SU-DHL-6 (cell line): ENCODE results near the gene DNMBP.
"Not testable (repeated sequence)": the region's sequence is repeated elsewhere in the genome, so short reads cannot be mapped to it uniquely, and the experiment has no call there.

Experiments used
- H2AFZ ChIP-seq: fragments of 200-600 bp; sonication (generic); 2 replicates; pipeline ENCODE4 v1.6.1; 2014; ENCODE audit warnings: low read depth, mild to moderate bottlenecking, moderate library complexity, mixed read lengths, antibody characterized with exemption, low read length; ENCODE audit not compliant: severe bottlenecking
- H3F3A ChIP-seq: fragments of 200-600 bp; shearing (Covaris generic); 2 replicates; pipeline ENCODE4 v1.6.0; 2016; ENCODE audit warnings: antibody characterized with exemption, mild to moderate bottlenecking; ENCODE audit not compliant: insufficient read depth
- H3K27ac ChIP-seq: fragments of 200-600 bp; sonication (generic); 2 replicates; pipeline ENCODE4 v1.5.1; 2016; ENCODE audit warnings: low read depth, mild to moderate bottlenecking, low read length, moderate library complexity, mixed read lengths
- H3K27me3 ChIP-seq: fragments of 200-600 bp; sonication (generic), shearing (Covaris generic); 2 replicates; pipeline ENCODE4 v1.6.0; 2014; ENCODE audit warnings: mild to moderate bottlenecking, low read length
- H3K36me3 ChIP-seq: fragments of 200-600 bp; sonication (generic); 2 replicates; pipeline ENCODE4 v1.6.1; 2014; ENCODE audit warnings: mild to moderate bottlenecking, low read length, mixed read lengths
- H3K4me2 ChIP-seq: fragments of 300-600, 200-600 bp; shearing (Covaris generic), sonication (generic); 2 replicates; pipeline ENCODE4 v1.6.0; 2014; ENCODE audit warnings: low read length, low read depth, mild to moderate bottlenecking; ENCODE audit not compliant: poor library complexity, severe bottlenecking
- H3K4me3 ChIP-seq: fragments of 200-600 bp; sonication (generic); 2 replicates; pipeline ENCODE4 v1.5.1; 2014; ENCODE audit warnings: antibody characterized with exemption, low read length, mild to moderate bottlenecking, mixed read lengths; ENCODE audit not compliant: insufficient read depth, poor library complexity, severe bottlenecking
- H3K79me2 ChIP-seq: fragments of 200-600 bp; sonication (generic); 2 replicates; pipeline ENCODE4 v1.6.1; 2014; ENCODE audit warnings: mild to moderate bottlenecking, low read length, moderate library complexity; ENCODE audit not compliant: insufficient read depth
- H3K9ac ChIP-seq: fragments of 200-600 bp; sonication (generic); 2 replicates; pipeline ENCODE4 v1.7.0; 2014; ENCODE audit warnings: mild to moderate bottlenecking, low read length
- H3K9me2 ChIP-seq: fragments of 200-600 bp; sonication (generic); replicated peaks from 2 replicates; pipeline ENCODE4 v1.6.1; 2014; ENCODE audit warnings: low read length; ENCODE audit not compliant: insufficient read depth
- H3K9me3 ChIP-seq: fragments of 200-600 bp; sonication (generic); 2 replicates; pipeline ENCODE4 v1.6.1; 2014; ENCODE audit warnings: low read length, mixed read lengths; ENCODE audit not compliant: insufficient read depth
- H4K20me1 ChIP-seq: fragments of 200-600 bp; sonication (generic); 2 replicates; pipeline ENCODE4 v1.6.1; 2014; ENCODE audit warnings: low read depth, mild to moderate bottlenecking, antibody characterized with exemption, low read length, moderate library complexity, mixed read lengths
- CTCF ChIP-seq: fragments of 200-600 bp; sonication (generic); IDR thresholded peaks from one replicate; pipeline ENCODE4 v1.5.1; 2017; ENCODE audit warnings: antibody characterized with exemption, mild to moderate bottlenecking, low read length, moderate library complexity; ENCODE audit not compliant: insufficient read depth, poor library complexity, severe bottlenecking
- EZH2phosphoT487 ChIP-seq: fragments of 200-600 bp; sonication (generic), shearing (Covaris generic); conservative IDR thresholded peaks from 2 replicates; pipeline ENCODE4 v1.6.1; 2018; ENCODE audit warnings: mild to moderate bottlenecking, antibody characterized with exemption, low read length, moderate library complexity, mixed read lengths

The DNMBP gene

GRCh38 chr10:100014071-100014762, 4.5 kb upstream of the DNMBP start:
- Histone ChIP-seq H3K9me3 (no peaks in the 10 kb centered on the region), H3K9ac (0 out of 2 replicates have a peak overlapping the region, but pooled peaks have one; percentile 4), H2AFZ (no peak overlapping the region), H3K4me2 (peak overlapping the region; percentile 55), H3K27me3 (no peaks in the 10 kb centered on the region), H3F3A (peaks cover 20% of the 10 kb centered on the region), H4K20me1 (no peaks in the 10 kb centered on the region), H3K79me2 (no peaks in the 10 kb centered on the region), H3K36me3 (no peaks in the 10 kb centered on the region), H3K4me3 (peak overlapping the region; percentile 4), H3K27ac (peak overlapping the region; percentile 85), H3K9me2 (no peaks in the 10 kb centered on the region)
- no peak for TF ChIP-seq EZH2phosphoT487
- no peak for TF ChIP-seq CTCF

DNA sequence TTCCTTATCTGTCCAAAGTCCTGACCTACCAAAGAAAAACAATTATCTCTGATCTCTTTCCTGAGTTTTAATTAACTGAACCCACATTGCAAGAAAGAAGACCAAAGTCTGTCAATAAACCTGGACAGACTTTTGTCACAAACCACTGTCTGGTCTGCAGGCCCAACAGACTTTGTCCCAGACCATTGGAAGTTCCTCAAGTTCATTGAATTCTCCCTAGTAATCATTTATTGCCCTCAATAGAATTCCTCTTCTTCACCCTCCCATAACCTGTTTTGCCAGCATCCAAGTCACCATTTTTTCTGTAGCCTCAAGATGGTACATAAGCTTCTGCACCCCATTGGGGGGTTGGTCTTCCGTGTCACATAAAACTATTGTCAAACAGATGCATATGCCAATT, 3.9 kb upstream of the DNMBP start:
- TF ChIP-seq EZH2phosphoT487 (no peak), CTCF (no peak)
- Histone ChIP-seq H3K9me3 (no peaks in the 10 kb centered on the region), H3K9ac (0 out of 2 replicates have a peak overlapping the region, but pooled peaks have one; percentile 4), H3K79me2 (no peaks in the 10 kb centered on the region), H3K9me2 (no peaks in the 10 kb centered on the region), H3K4me2 (peak overlapping the region; percentile 55), H3K4me3 (peak overlapping the region; percentile 4), H2AFZ (no peak overlapping the region), H3K36me3 (no peaks in the 10 kb centered on the region), H3K27ac (peak overlapping the region; percentile 85), H3F3A (peaks cover 20% of the 10 kb centered on the region), H3K27me3 (no peaks in the 10 kb centered on the region), H4K20me1 (no peaks in the 10 kb centered on the region)

- H4K20me1 ChIP-seq, H3K4me2 ChIP-seq, H3K9me2 ChIP-seq, H3K27me3 ChIP-seq, H3K27ac ChIP-seq, H3K79me2 ChIP-seq, H3K9me3 ChIP-seq, H3K4me3 ChIP-seq, H3K9ac ChIP-seq, H3K36me3 ChIP-seq, H2AFZ ChIP-seq: not testable (repeated sequence)
- H3F3A ChIP-seq, result peaks cover 20% of the 10 kb centered on the region
Measured at GRCh38 chr10:100011906-100012305, 2.2 kb upstream of the DNMBP start.

DNA sequence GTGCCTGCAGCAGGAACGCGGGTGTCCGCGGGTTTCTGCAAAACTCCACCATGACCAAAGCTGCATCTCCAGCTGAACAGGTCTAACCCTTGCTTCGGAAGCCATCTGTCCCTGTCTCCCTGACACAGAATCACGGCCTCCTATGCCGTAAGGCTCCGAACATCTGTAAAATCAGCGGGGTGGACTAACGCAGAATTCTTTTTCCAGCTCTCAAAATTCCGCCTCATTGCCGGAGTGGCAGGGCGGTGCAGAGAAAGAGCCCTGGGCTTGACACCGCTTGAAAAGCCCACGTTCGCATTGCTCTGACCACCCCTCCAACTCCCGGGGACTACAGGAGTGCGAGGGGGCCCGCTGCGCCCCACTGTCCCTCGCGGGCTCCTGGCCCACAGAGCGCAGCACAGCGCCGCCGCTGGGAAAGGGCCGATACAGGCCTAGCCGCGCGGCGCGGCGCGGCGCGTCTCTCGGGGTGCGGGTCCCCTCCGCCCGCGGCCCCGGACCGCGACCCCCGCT, 409 bp downstream of the DNMBP start:
- Histone ChIP-seq H3K9me2 (no peaks in the 10 kb centered on the region), H2AFZ (peak overlapping the region; percentile 87), H3F3A (peaks cover 9% of the 10 kb centered on the region), H3K27ac (no peak overlapping the region), H3K4me2 (peak overlapping the region; percentile 78), H3K79me2 (no peaks in the 10 kb centered on the region), H3K9ac (peak overlapping the region; percentile 65), H3K9me3 (no peaks in the 10 kb centered on the region), H4K20me1 (no peaks in the 10 kb centered on the region), H3K4me3 (peak overlapping the region; percentile 68), H3K36me3 (no peaks in the 10 kb centered on the region), H3K27me3 (no peaks in the 10 kb centered on the region)
- no peak for TF ChIP-seq CTCF
- no peak for TF ChIP-seq EZH2phosphoT487
